SK-N-SH (cell line): Measurements from ENCODE around the gene PCDHGA2. TPM values are rescaled to one million over a fixed set of nuclear protein-coding genes. Genes with fewer than 3 reads are reported as not detected.

Experiments
- CTCF ChIA-PET: fragments of 300-600, 350-600 bp; formaldehyde crosslinking; extraction: SDS; loops from one replicate; lab custom pipeline; 2021; lab: Yijun Ruan, JAX
- POLR2A ChIA-PET: fragments of 350-600 bp; sonication (Branson Sonifier 250); formaldehyde crosslinking; extraction: SDS; loops from one replicate; lab custom pipeline; 2020; ENCODE audit warnings: antibody characterized with exemption, inconsistent platforms; lab: Yijun Ruan, JAX
- DNase-seq: peaks from one replicate; pipeline ENCODE4 v3.0.0; 2012
- H2AFZ ChIP-seq: fragments of 200-600 bp; sonication (generic); 2 replicates; pipeline ENCODE4 v1.8.1; 2016; ENCODE audit warnings: antibody characterized with exemption, mild to moderate bottlenecking, low read depth
- H3F3A ChIP-seq: fragments of 200-600 bp; sonication (generic); replicated peaks from 2 replicates; pipeline ENCODE3; 2016; ENCODE audit warnings: antibody characterized with exemption, mild to moderate bottlenecking; ENCODE audit not compliant: insufficient read depth
- H3K27ac ChIP-seq, 2 experiments: fragments of 200-500 bp in 1 of 2; fragments of 200-600 bp in 1 of 2; sonication (Bioruptor generic) in 1 of 2; sonication (generic), shearing (Covaris generic) in 1 of 2; 2 replicates each; pipeline versions ENCODE4 v1.5.1 to v1.6.1; 2014 to 2016; ENCODE audit warnings: low read depth in 2 of 2, inconsistent platforms in 1 of 2, low read length in 1 of 2, mild to moderate bottlenecking in 1 of 2, mixed read lengths in 1 of 2
- H3K27me3 ChIP-seq: fragments of 200-600 bp; sonication (generic), shearing (Covaris generic); 2 replicates; pipeline ENCODE4 v1.6.1; 2016; ENCODE audit warnings: mixed run types; ENCODE audit not compliant: insufficient read depth
- H3K36me3 ChIP-seq, 2 experiments: fragments of 200-500 bp in 1 of 2; fragments of 200-600 bp in 1 of 2; sonication (Bioruptor generic) in 1 of 2; sonication (generic) in 1 of 2; replicated peaks in 1 of 2; 2 replicates each; pipeline versions ENCODE3 to v1.5.1; 2014 to 2016; ENCODE audit warnings: low read length in 1 of 2, mild to moderate bottlenecking in 1 of 2; ENCODE audit not compliant: insufficient read depth in 2 of 2, control insufficient read depth in 1 of 2
- H3K4me1 ChIP-seq, 2 experiments: fragments of 200-500 bp in 1 of 2; fragments of 200-600 bp in 1 of 2; sonication (Bioruptor generic) in 1 of 2; sonication (generic), shearing (Covaris generic) in 1 of 2; 2 replicates each; pipeline versions ENCODE4 v1.5.1 to v1.6.1; 2014 to 2016; ENCODE audit warnings: low read depth in 1 of 2, low read length in 1 of 2, mixed run types in 1 of 2; ENCODE audit not compliant: insufficient read depth in 2 of 2, control insufficient read depth in 1 of 2
- H3K4me2 ChIP-seq: fragments of 200-600 bp; sonication (generic), shearing (Covaris generic); 2 replicates; pipeline ENCODE4 v1.6.1; 2017; ENCODE audit warnings: mixed run types
- H3K4me3 ChIP-seq, 2 experiments: fragments of 200-500 bp in 1 of 2; fragments of 200-600 bp in 1 of 2; sonication (Bioruptor generic) in 1 of 2; sonication (generic), shearing (Covaris generic) in 1 of 2; 2 replicates each; pipeline versions ENCODE4 v1.5.1 to v1.8.1; 2014 to 2016; ENCODE audit warnings: low read depth in 2 of 2, inconsistent platforms in 1 of 2, low read length in 1 of 2, mild to moderate bottlenecking in 1 of 2, mixed read lengths in 1 of 2, moderate library complexity in 1 of 2
- H3K79me2 ChIP-seq: fragments of 200-600 bp; sonication (generic); 2 replicates; pipeline ENCODE4 v1.8.1; 2017; ENCODE audit warnings: mild to moderate bottlenecking; ENCODE audit not compliant: insufficient read depth
- H3K9ac ChIP-seq: fragments of 200-600 bp; sonication (generic); 2 replicates; pipeline ENCODE4 v1.6.1; 2017; ENCODE audit warnings: mixed run types
- H3K9me2 ChIP-seq: fragments of 200-600 bp; sonication (generic); 2 replicates; pipeline ENCODE4 v1.6.1; 2017; ENCODE audit warnings: mixed run types
- H3K9me3 ChIP-seq: fragments of 200-600 bp; sonication (generic); 2 replicates; pipeline ENCODE4 v1.6.1; 2017; ENCODE audit warnings: mixed run types, mild to moderate bottlenecking, moderate library complexity
- H4K20me1 ChIP-seq: fragments of 200-600 bp; sonication (generic); 2 replicates; pipeline ENCODE4 v1.6.1; 2017; ENCODE audit warnings: mild to moderate bottlenecking, mixed run types; ENCODE audit not compliant: insufficient read depth
- CTCF ChIP-seq: fragments of 200-600 bp; sonication (generic); IDR thresholded peaks from 2 replicates; pipeline ENCODE4 v1.6.1; 2017; ENCODE audit warnings: antibody characterized with exemption, mild to moderate bottlenecking, moderate library complexity
- ELF1 ChIP-seq: IDR thresholded peaks from 2 replicates; pipeline ENCODE4 v1.4.0; 2012
- EZH2phosphoT487 ChIP-seq: fragments of 200-600 bp; sonication (generic); IDR thresholded peaks from 2 replicates; pipeline ENCODE4 v1.6.1; 2017; ENCODE audit warnings: low read depth, mixed run types, mild to moderate bottlenecking, antibody characterized with exemption, moderate library complexity, borderline replicate concordance
- FOXJ3 ChIP-seq: sonication (generic); formaldehyde crosslinking; IDR thresholded peaks from 2 replicates; pipeline ENCODE4 v1.5.1; 2020; ENCODE audit warnings: mild to moderate bottlenecking, missing genetic modification reagents
- IRF3 ChIP-seq: fragments of 150-350 bp; IDR thresholded peaks from 2 replicates; pipeline ENCODE4 v1.6.1; 2016; ENCODE audit warnings: mild to moderate bottlenecking, low read depth, low read length
- NFIC ChIP-seq: IDR thresholded peaks from 2 replicates; pipeline ENCODE4 v1.4.0; 2012; ENCODE audit warnings: borderline replicate concordance
- RAD21 ChIP-seq: IDR thresholded peaks from 2 replicates; pipeline ENCODE4 v1.6.1; 2012; ENCODE audit warnings: mild to moderate bottlenecking, low read length
- SMC3 ChIP-seq: IDR thresholded peaks from 2 replicates; pipeline ENCODE4 v1.6.1; 2012; ENCODE audit warnings: low read depth, low read length, improper control_type of control experiment
- TAF1 ChIP-seq: IDR thresholded peaks from 2 replicates; pipeline ENCODE4 v1.6.1; 2012; ENCODE audit warnings: low read depth, mild to moderate bottlenecking, low read length, moderate library complexity, borderline replicate concordance
- USF2 ChIP-seq: fragments of 150-350 bp; IDR thresholded peaks from 2 replicates; pipeline ENCODE4 v1.6.1; 2017; ENCODE audit warnings: antibody characterized with exemption, low read length, low read depth, borderline replicate concordance
- YY1 ChIP-seq: IDR thresholded peaks from 2 replicates; pipeline ENCODE4 v1.4.0; 2012; ENCODE audit warnings: low read depth, mild to moderate bottlenecking
- WGBS: methylation state at CpG from one replicate; pipeline ENCODE4 v1.1.6; 2017; ENCODE audit warnings: low lambda C conversion rate; 5-methylcytosine and 5-hydroxymethylcytosine counted together
- polyA plus RNA-seq, 3 experiments: library from polyadenylated mRNA; depleted of rRNA; stranded (reverse); fragments of >200 nt; gene quantifications; 2 replicates each; pipeline ENCODE4 v1.2.3, GENCODE V29; 2012
- TF ChIP-seq, protein P1 (sequence below): IDR thresholded peaks from 2 replicates; pipeline ENCODE4 v1.6.1; 2012; ENCODE audit warnings: mild to moderate bottlenecking, low read depth, low read length, moderate library complexity

The PCDHGA2 gene
- polyA plus RNA-seq, 1 of the 3 experiments (the other 2 are of a cell fraction): 1.4 TPM

DNA sequence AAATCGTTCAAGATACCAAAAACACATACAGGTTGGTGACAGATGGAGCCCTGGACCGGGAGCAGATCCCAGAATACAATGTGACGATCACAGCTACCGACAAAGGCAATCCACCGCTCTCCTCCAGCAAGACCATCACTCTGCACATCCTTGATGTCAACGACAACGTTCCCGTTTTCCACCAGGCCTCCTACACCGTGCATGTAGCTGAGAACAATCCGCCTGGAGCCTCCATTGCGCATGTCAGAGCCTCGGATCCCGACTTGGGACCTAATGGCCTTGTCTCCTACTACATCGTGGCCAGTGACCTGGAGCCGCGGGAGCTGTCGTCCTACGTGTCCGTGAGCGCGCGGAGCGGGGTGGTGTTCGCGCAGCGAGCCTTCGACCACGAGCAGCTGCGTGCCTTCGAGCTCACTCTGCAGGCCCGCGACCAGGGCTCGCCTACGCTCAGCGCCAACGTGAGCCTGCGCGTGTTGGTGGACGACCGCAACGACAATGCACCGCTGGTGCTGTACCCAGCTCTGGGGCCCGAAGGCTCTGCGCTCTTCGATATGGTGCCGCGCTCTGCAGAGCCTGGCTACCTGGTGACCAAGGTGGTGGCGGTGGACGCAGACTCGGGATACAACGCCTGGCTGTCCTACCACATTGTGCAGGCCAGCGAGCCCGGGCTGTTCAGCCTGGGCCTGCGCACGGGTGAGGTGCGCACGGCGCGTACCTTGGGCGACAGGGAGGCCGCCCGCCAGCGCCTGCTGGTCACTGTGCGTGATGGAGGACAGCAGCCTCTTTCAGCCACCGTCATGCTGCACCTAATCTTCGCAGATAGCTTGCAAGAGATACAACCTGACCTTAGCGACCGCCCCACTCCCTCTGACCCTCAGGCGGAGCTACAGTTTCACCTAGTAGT, 33.3 kb downstream of the PCDHGA2 start:
- no peak overlapping the region for H3K4me2 ChIP-seq
- H3K4me3 ChIP-seq: no peak overlapping the region; a peak in 1 of 4 replicates
- H3F3A ChIP-seq: no peaks in the 10 kb centered on the region
- H3K9ac ChIP-seq: no peak overlapping the region
- no peaks in the 10 kb centered on the region for H3K4me1 ChIP-seq
- DNase-seq: no peak
- TF ChIP-seq FOXJ3 (CRISPR knock-in tag): no peak
- TF ChIP-seq SMC3: no peak
- TF ChIP-seq, protein P1, sequence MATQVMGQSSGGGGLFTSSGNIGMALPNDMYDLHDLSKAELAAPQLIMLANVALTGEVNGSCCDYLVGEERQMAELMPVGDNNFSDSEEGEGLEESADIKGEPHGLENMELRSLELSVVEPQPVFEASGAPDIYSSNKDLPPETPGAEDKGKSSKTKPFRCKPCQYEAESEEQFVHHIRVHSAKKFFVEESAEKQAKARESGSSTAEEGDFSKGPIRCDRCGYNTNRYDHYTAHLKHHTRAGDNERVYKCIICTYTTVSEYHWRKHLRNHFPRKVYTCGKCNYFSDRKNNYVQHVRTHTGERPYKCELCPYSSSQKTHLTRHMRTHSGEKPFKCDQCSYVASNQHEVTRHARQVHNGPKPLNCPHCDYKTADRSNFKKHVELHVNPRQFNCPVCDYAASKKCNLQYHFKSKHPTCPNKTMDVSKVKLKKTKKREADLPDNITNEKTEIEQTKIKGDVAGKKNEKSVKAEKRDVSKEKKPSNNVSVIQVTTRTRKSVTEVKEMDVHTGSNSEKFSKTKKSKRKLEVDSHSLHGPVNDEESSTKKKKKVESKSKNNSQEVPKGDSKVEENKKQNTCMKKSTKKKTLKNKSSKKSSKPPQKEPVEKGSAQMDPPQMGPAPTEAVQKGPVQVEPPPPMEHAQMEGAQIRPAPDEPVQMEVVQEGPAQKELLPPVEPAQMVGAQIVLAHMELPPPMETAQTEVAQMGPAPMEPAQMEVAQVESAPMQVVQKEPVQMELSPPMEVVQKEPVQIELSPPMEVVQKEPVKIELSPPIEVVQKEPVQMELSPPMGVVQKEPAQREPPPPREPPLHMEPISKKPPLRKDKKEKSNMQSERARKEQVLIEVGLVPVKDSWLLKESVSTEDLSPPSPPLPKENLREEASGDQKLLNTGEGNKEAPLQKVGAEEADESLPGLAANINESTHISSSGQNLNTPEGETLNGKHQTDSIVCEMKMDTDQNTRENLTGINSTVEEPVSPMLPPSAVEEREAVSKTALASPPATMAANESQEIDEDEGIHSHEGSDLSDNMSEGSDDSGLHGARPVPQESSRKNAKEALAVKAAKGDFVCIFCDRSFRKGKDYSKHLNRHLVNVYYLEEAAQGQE: no peak
- TF ChIP-seq TAF1: no peak
- TF ChIP-seq, all 33 proteins: peak for 0
- POLR2A ChIA-PET: no interaction called here
- Histone ChIP-seq H3K36me3 (peaks cover 0 to 16% of the 10 kb centered on the region in 2 experiments), H2AFZ (no peak overlapping the region), H3K9me2 (no peaks in the 10 kb centered on the region), H3K27me3 (no peaks in the 10 kb centered on the region), H3K9me3 (peaks cover 7% of the 10 kb centered on the region), H3K79me2 (no peaks in the 10 kb centered on the region), H3K27ac (no peak overlapping the region), H4K20me1 (no peaks in the 10 kb centered on the region)
- CTCF ChIA-PET: interaction anchor here (0.7 to 2.8 kb wide), 6 partner anchors 11 to 192 kb away, joined by 3 to 11 read pairs (median 4); partner anchors contain the start of gene TAF7
- WGBS: 85% methylated on average over 58 of the region's 69 CpGs

GRCh38 chr5:141373673-141374317, 35.2 kb downstream of the PCDHGA2 start, which contains the start of gene PCDHGA6:
Gene PCDHGA6 (plus strand): TSS chr5:141373891. CDS start chr5:141374084, 193 bp downstream.
- no peaks in the 10 kb centered on the region for H3F3A ChIP-seq
- WGBS: 67% methylated on average over 27 of the region's 27 CpGs
- peaks cover 0 to 14% of the 10 kb centered on the region in 2 experiments for H3K36me3 ChIP-seq
- no peaks in the 10 kb centered on the region for H3K79me2 ChIP-seq
- H3K9me2 ChIP-seq: no peaks in the 10 kb centered on the region
- H4K20me1 ChIP-seq: no peaks in the 10 kb centered on the region
- H3K4me2 ChIP-seq: no peak within 1 kb of the TSS
- H2AFZ ChIP-seq: no peak within 1 kb of the TSS
- ChIA-PET CTCF (interaction anchor here (0.9 to 1.8 kb wide), 5 partner anchors 12 to 193 kb away, joined by 3 to 8 read pairs (median 4); partner anchors contain the start of gene PCDHB14), POLR2A (no interaction called here)
- H3K9ac ChIP-seq: no peak within 1 kb of the TSS
- no peaks in the 10 kb centered on the region for H3K4me1 ChIP-seq
- H3K27ac ChIP-seq: no peak within 1 kb of the TSS
- H3K27me3 ChIP-seq: no peaks in the 10 kb centered on the region
- TF ChIP-seq TAF1 (no peak), CTCF (peak; percentile 52), YY1 (no peak), NFIC (no peak), USF2 (no peak), FOXJ3 (CRISPR knock-in tag) (no peak), RAD21 (peak; percentile 45), ELF1 (no peak), IRF3 (no peak), EZH2phosphoT487 (no peak)
- H3K4me3 ChIP-seq: no peak within 1 kb of the TSS; a peak in 1 of 4 replicates
- DNase-seq: no peak
- H3K9me3 ChIP-seq: no peaks in the 10 kb centered on the region; the same call in 1 of the 2 replicates
